Smooth muscle cell (in vitro differentiated cells): Measurements from ENCODE around the gene ALDH16A1. TPM values are rescaled to one million over a fixed set of nuclear protein-coding genes. Genes with fewer than 3 reads are reported as not detected.

Source experiments
- DNase-seq: peaks from one replicate; lab custom pipeline; 2025; ENCODE audit not compliant: unreplicated experiment; lab: John Stamatoyannopoulos, UW
- H2AFZ ChIP-seq: fragments of 200-600 bp; sonication (generic); 2 replicates; pipeline ENCODE4 v1.6.0; 2016; ENCODE audit warnings: antibody characterized with exemption, low read depth, mild to moderate bottlenecking
- H3F3A ChIP-seq: fragments of 200-600 bp; sonication (generic); 2 replicates; pipeline ENCODE4 v1.6.0; 2017; ENCODE audit warnings: antibody characterized with exemption, low read depth
- H3K27ac ChIP-seq: fragments of 200-600 bp; sonication (generic); 2 replicates; pipeline ENCODE4 v1.5.1; 2016; ENCODE audit warnings: low read depth, mild to moderate bottlenecking
- H3K27me3 ChIP-seq: fragments of 200-600 bp; sonication (generic); 2 replicates; pipeline ENCODE4 v1.6.1; 2016; ENCODE audit warnings: low read depth, mild to moderate bottlenecking
- H3K36me3 ChIP-seq: fragments of 200-600 bp; sonication (generic); 2 replicates; pipeline ENCODE4 v1.5.1; 2016; ENCODE audit warnings: low read depth
- H3K4me1 ChIP-seq: fragments of 200-600 bp; sonication (generic); 2 replicates; pipeline ENCODE4 v1.5.1; 2016; ENCODE audit warnings: low read depth
- H3K4me2 ChIP-seq: fragments of 200-600 bp; sonication (generic); 2 replicates; pipeline ENCODE4 v1.6.0; 2016; ENCODE audit warnings: mild to moderate bottlenecking
- H3K4me3 ChIP-seq: fragments of 200-600 bp; sonication (generic); 2 replicates; pipeline ENCODE4 v1.5.1; 2016; ENCODE audit warnings: mild to moderate bottlenecking
- H3K79me2 ChIP-seq: fragments of 200-600 bp; sonication (generic); 2 replicates; pipeline ENCODE4 v1.6.0; 2016; ENCODE audit warnings: low read depth, mild to moderate bottlenecking
- H3K9ac ChIP-seq: fragments of 200-600 bp; sonication (generic); 2 replicates; pipeline ENCODE4 v1.6.0; 2016; ENCODE audit warnings: low read depth
- H3K9me3 ChIP-seq: fragments of 200-600 bp; sonication (generic); replicated peaks from 2 replicates; pipeline ENCODE4 v1.5.1; 2016; ENCODE audit warnings: low read depth
- H4K20me1 ChIP-seq: fragments of 200-600 bp; sonication (generic); 2 replicates; pipeline ENCODE4 v1.6.0; 2016; ENCODE audit warnings: low read depth
- WGBS: methylation state at CpG from one replicate; pipeline ENCODE4 v1.1.7; 2016; ENCODE audit warnings: low lambda C conversion rate; 5-methylcytosine and 5-hydroxymethylcytosine counted together
- polyA plus RNA-seq: library from polyadenylated mRNA; unstranded; fragments of >200 nt; fragmentation: Nextera tagmentation; extraction: Ambion mirVana; gene quantifications from 2 replicates; pipeline ENCODE4 v1.2.1, GENCODE V29; 2016
- total RNA-seq: library from RNA; depleted of rRNA; stranded (reverse); fragments of >200 nt; gene quantifications from 2 replicates; pipeline ENCODE4 v1.2.3, GENCODE V29; 2014
- TF ChIP-seq, protein P1 (sequence below): fragments of 200-600 bp; sonication (generic); IDR thresholded peaks from 2 replicates; pipeline ENCODE4 v1.5.1; 2017; ENCODE audit warnings: borderline replicate concordance, mild to moderate bottlenecking, antibody characterized with exemption; ENCODE audit not compliant: insufficient read depth, poor library complexity, severe bottlenecking

The ALDH16A1 gene
- total and polyA plus RNA-seq, 2 experiments from 2014 or later, result 10.5 to 24.6 TPM

- Histone ChIP-seq H4K20me1 (no peaks in the 10 kb centered on the region), H2AFZ (no peak overlapping the region), H3K27ac (no peak overlapping the region), H3K9me3 (no peaks in the 10 kb centered on the region), H3K4me2 (no peak overlapping the region), H3K79me2 (no peaks in the 10 kb centered on the region), H3F3A (no peaks in the 10 kb centered on the region), H3K4me1 (no peaks in the 10 kb centered on the region), H3K9ac (no peak overlapping the region), H3K27me3 (peaks cover 98% of the 10 kb centered on the region), H3K4me3 (no peak overlapping the region), H3K36me3 (no peaks in the 10 kb centered on the region)
- TF ChIP-seq, protein P1, sequence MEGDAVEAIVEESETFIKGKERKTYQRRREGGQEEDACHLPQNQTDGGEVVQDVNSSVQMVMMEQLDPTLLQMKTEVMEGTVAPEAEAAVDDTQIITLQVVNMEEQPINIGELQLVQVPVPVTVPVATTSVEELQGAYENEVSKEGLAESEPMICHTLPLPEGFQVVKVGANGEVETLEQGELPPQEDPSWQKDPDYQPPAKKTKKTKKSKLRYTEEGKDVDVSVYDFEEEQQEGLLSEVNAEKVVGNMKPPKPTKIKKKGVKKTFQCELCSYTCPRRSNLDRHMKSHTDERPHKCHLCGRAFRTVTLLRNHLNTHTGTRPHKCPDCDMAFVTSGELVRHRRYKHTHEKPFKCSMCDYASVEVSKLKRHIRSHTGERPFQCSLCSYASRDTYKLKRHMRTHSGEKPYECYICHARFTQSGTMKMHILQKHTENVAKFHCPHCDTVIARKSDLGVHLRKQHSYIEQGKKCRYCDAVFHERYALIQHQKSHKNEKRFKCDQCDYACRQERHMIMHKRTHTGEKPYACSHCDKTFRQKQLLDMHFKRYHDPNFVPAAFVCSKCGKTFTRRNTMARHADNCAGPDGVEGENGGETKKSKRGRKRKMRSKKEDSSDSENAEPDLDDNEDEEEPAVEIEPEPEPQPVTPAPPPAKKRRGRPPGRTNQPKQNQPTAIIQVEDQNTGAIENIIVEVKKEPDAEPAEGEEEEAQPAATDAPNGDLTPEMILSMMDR, result no peak
- WGBS, result 22% methylated on average over 41 of the region's 42 CpGs
- no peak for DNase-seq
These were observed 16.5 kb upstream of the ALDH16A1 start for GRCh38 chr19:49436381-49437017.

DNA sequence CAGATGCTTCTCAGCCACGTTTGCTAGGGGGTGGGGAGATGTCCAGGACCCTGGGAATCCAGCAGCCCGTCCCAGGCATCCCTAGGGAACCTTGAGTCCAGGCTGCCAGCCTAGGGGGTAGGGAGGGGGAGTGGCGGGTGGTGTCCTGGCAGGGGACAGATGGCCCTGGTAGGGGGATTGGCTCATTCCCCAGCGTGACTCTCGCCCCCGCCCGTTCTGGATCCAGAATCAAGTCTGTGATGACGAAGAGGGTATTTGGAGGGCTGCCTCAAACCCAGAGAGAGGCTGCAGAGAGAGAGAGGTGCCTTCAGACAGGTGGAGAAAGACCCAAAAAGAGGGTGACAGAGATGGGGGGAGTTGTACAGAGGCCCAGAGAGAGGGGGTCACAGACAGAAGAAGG is 15.8 kb upstream of the ALDH16A1 start:
- no peaks in the 10 kb centered on the region for H3K9me3 ChIP-seq
- no peak overlapping the region for H3K4me2 ChIP-seq
- H3K4me3 ChIP-seq, result no peak overlapping the region
- no peak overlapping the region for H3K27ac ChIP-seq
- no peaks in the 10 kb centered on the region for H4K20me1 ChIP-seq
- H3K27me3 ChIP-seq, result peaks cover 98% of the 10 kb centered on the region
- TF ChIP-seq, protein P1, result no peak
- no peaks in the 10 kb centered on the region for H3K79me2 ChIP-seq
- no peaks in the 10 kb centered on the region for H3K36me3 ChIP-seq
- peaks cover 6% of the 10 kb centered on the region for H3F3A ChIP-seq
- no peak overlapping the region for H3K9ac ChIP-seq
- no peak overlapping the region for H2AFZ ChIP-seq
- 46% methylated on average over 7 of the region's 8 CpGs for WGBS
- H3K4me1 ChIP-seq, result peaks cover 6% of the 10 kb centered on the region
- no peak for DNase-seq

DNA sequence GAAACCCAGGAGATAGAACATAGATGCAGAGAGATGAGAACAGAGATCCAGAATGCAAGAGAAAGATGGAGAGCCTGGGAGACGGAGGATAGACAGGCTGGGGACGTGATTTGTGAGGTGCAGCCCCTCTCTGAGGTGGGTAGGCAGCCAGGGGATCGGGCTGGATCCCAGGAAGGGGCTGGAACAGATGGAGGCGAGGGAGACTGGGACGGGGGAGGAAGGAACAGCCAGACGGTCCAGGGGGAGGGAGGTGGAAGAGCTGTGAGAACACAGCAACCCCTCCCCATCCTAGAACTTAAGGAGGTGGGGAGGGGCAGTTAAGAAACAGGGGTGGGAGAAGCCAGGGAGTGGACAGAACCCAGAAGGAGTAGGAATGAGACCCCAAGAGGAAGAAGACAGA is 14.8 kb upstream of the ALDH16A1 start:
- Histone ChIP-seq H3K36me3 (no peaks in the 10 kb centered on the region), H3K27me3 (peaks cover 92% of the 10 kb centered on the region), H2AFZ (no peak overlapping the region), H3K79me2 (no peaks in the 10 kb centered on the region), H3K4me1 (peaks cover 6% of the 10 kb centered on the region), H3K4me3 (no peak overlapping the region), H3K27ac (no peak overlapping the region), H3K4me2 (no peak overlapping the region), H4K20me1 (no peaks in the 10 kb centered on the region), H3K9ac (no peak overlapping the region), H3F3A (peaks cover 8% of the 10 kb centered on the region), H3K9me3 (no peaks in the 10 kb centered on the region)
- DNase-seq, result no peak
- TF ChIP-seq, protein P1, result no peak
- 28% methylated on average over 4 of the region's 6 CpGs for WGBS

- WGBS, result 68% methylated on average over 6 of the region's 6 CpGs
- no peak overlapping the region for H3K27ac ChIP-seq
These were observed 13.2 kb upstream of the ALDH16A1 start for GRCh38 chr19:49439836-49440235.

More at GRCh38 chr19:49439836-49440235, 13.2 kb upstream of the ALDH16A1 start:
- Histone ChIP-seq H3K4me1 (peaks cover 6% of the 10 kb centered on the region), H3K79me2 (no peaks in the 10 kb centered on the region), H3K9ac (no peak overlapping the region), H3F3A (peaks cover 8% of the 10 kb centered on the region), H3K4me3 (no peak overlapping the region), H4K20me1 (no peaks in the 10 kb centered on the region), H3K9me3 (no peaks in the 10 kb centered on the region), H3K4me2 (no peak overlapping the region), H3K36me3 (no peaks in the 10 kb centered on the region), H2AFZ (no peak overlapping the region), H3K27me3 (peaks cover 76% of the 10 kb centered on the region)
- no peak for DNase-seq
- TF ChIP-seq, protein P1, result no peak
